Left ventricle myocardium inferior (tissue), 1 donor: ENCODE results near the gene DTD1. TPM values are rescaled to one million over a fixed set of nuclear protein-coding genes. Genes with fewer than 3 reads are reported as not detected.

Experiments
- DNase-seq: peaks from one replicate; pipeline ENCODE4 v3.0.0-alpha.2; 2020
- H3K27ac ChIP-seq: fragments of 200-600 bp; replicated peaks from 2 replicates; pipeline ENCODE4 v1.8.0; 2021
- H3K27me3 ChIP-seq: fragments of 200-600 bp; 2 replicates; pipeline ENCODE4 v1.8.0; 2021; ENCODE audit warnings: low read depth
- H3K36me3 ChIP-seq: fragments of 200-600 bp; 2 replicates; pipeline ENCODE4 v1.8.0; 2021
- H3K4me1 ChIP-seq: fragments of 200-600 bp; 2 replicates; pipeline ENCODE4 v1.8.0; 2021
- H3K4me3 ChIP-seq: fragments of 200-600 bp; 2 replicates; pipeline ENCODE4 v1.8.0; 2021; ENCODE audit warnings: mild to moderate bottlenecking, moderate library complexity
- H3K9me3 ChIP-seq: fragments of 200-600 bp; replicated peaks from 2 replicates; pipeline ENCODE4 v1.8.0; 2021
- intact Hi-C: fragments of 100-400 bp; cut with micrococcal nuclease; formaldehyde crosslinking; loops from one replicate; pipeline ENCODE4 v1.11.0; 2022
- total RNA-seq: library from RNA; stranded (reverse); fragmentation: NEBNext Ultra II Directional; extraction: Animal tissue kit (Norgen Biotek cat#: 25700); gene quantifications from one replicate; pipeline ENCODE4 v1.2.1, GENCODE V29; 2021
- TF ChIP-seq, protein P1 (sequence below): fragments of 200-600 bp; IDR thresholded peaks from 2 replicates; pipeline ENCODE4 v1.8.0; 2021; ENCODE audit warnings: antibody characterized with exemption, mild to moderate bottlenecking, borderline replicate concordance
- donor health status: DM: no; HTN: yes; CAD: no; lungs with severe emphysema.

The DTD1 gene
- total RNA-seq, 1 donor from 2014 or later, result 12.2 TPM

DNA sequence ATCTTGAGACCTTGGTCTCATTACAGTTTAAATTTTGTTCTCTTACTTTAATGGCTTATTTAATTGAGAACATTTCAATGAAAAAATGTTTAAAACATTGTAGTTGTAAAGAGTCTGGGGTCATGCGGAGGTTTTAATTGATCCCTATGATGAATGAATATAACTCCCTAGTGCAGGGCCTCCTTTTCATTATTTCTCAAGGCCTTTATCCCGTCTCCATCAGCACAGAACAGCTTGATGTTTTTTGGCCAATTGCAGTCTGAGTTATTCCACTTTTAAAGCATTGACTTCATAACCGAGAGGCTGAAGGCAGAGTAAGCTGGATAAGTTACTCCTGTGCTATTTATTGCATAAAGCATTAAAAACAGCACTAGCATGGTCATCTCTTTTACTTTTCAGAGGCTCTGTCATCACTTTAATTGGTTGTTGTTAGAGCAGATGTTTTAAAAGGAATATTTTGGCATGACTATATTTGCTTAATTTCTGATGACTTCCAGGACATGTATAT, 83.4 kb downstream of the DTD1 start:
- no peaks in the 10 kb centered on the region for H3K4me1 ChIP-seq
- H3K27me3 ChIP-seq, result no peaks in the 10 kb centered on the region
- TF ChIP-seq, protein P1, sequence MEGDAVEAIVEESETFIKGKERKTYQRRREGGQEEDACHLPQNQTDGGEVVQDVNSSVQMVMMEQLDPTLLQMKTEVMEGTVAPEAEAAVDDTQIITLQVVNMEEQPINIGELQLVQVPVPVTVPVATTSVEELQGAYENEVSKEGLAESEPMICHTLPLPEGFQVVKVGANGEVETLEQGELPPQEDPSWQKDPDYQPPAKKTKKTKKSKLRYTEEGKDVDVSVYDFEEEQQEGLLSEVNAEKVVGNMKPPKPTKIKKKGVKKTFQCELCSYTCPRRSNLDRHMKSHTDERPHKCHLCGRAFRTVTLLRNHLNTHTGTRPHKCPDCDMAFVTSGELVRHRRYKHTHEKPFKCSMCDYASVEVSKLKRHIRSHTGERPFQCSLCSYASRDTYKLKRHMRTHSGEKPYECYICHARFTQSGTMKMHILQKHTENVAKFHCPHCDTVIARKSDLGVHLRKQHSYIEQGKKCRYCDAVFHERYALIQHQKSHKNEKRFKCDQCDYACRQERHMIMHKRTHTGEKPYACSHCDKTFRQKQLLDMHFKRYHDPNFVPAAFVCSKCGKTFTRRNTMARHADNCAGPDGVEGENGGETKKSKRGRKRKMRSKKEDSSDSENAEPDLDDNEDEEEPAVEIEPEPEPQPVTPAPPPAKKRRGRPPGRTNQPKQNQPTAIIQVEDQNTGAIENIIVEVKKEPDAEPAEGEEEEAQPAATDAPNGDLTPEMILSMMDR, result no peak
- intact Hi-C loops, result no loop called here
- H3K4me3 ChIP-seq, result no peak overlapping the region
- no peak for DNase-seq
- no peaks in the 10 kb centered on the region for H3K9me3 ChIP-seq
- no peak overlapping the region for H3K27ac ChIP-seq
- H3K36me3 ChIP-seq, result no peaks in the 10 kb centered on the region

DNA sequence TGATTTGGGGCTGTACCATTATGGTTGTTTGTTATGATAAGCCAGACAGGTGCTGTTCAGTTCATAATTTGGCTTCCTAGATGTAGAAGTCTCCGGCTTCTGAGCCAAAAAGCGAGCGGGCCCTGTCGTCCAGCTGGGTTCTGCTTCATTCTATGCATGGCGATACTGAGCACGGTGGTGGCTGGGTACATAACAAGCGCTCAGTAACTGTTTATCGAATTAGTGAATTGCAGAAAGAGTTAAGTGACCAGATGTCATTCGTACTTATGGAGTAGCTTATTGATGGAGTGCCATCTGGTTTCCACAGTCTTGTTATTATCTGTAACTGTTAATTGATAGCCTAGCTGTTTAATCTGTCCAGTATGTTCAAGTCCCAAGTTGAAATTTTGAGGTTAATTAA, 85.0 kb downstream of the DTD1 start:
- Histone ChIP-seq H3K27me3 (no peaks in the 10 kb centered on the region), H3K27ac (no peak overlapping the region), H3K36me3 (no peaks in the 10 kb centered on the region), H3K9me3 (no peaks in the 10 kb centered on the region), H3K4me1 (no peaks in the 10 kb centered on the region), H3K4me3 (no peak overlapping the region)
- intact Hi-C loops, result no loop called here
- DNase-seq, result no peak
- TF ChIP-seq, protein P1, result no peak

DNA sequence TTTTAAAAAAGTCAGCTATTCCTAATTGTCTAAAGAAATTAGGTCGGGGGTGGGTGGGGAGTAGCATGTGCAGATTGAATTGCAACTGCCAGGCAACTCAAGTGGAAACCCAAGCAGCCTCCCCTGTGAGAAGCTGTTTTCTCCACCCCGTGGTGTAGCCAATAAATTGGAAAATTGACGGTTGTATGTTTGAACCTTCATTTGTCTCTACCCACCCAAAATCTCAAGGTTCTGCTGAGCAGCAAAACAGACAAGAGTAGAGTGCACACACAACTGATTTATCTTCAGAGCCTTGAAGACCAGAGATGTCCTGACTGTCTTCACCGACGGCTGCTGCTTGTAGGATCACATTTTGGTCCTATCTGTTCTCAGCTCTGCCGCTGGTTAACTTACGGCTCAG, 88.5 kb downstream of the DTD1 start:
- Histone ChIP-seq H3K4me3 (no peak overlapping the region), H3K36me3 (no peaks in the 10 kb centered on the region), H3K27ac (no peak overlapping the region), H3K9me3 (no peaks in the 10 kb centered on the region), H3K4me1 (no peaks in the 10 kb centered on the region), H3K27me3 (no peaks in the 10 kb centered on the region)
- DNase-seq, result no peak
- intact Hi-C loops, result no loop called here
- TF ChIP-seq, protein P1, result no peak

DNA sequence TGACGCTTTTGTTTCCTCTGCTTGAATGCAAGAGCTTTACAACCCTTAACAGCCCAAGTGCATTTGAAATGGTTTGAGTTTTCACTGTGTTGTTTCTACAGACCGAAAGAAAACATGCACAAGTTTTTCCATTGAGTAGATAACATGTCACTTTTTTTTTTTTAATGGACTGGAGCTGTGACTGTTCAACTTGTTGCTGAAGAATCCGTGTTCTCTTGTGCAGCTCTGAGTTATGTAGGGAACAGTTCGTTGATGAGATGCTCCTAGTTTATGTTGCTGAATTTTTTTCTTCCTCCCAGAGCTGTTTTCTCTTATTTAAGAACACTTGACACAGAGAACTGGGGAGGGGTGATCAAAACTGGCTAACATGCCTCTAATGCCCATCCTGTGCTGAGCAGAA, 89.3 kb downstream of the DTD1 start:
- Histone ChIP-seq H3K27ac (no peak overlapping the region), H3K4me1 (no peaks in the 10 kb centered on the region), H3K36me3 (no peaks in the 10 kb centered on the region), H3K9me3 (no peaks in the 10 kb centered on the region), H3K4me3 (no peak overlapping the region), H3K27me3 (no peaks in the 10 kb centered on the region)
- TF ChIP-seq, protein P1, result no peak
- DNase-seq, result no peak
- intact Hi-C loops, result no loop called here

DNA sequence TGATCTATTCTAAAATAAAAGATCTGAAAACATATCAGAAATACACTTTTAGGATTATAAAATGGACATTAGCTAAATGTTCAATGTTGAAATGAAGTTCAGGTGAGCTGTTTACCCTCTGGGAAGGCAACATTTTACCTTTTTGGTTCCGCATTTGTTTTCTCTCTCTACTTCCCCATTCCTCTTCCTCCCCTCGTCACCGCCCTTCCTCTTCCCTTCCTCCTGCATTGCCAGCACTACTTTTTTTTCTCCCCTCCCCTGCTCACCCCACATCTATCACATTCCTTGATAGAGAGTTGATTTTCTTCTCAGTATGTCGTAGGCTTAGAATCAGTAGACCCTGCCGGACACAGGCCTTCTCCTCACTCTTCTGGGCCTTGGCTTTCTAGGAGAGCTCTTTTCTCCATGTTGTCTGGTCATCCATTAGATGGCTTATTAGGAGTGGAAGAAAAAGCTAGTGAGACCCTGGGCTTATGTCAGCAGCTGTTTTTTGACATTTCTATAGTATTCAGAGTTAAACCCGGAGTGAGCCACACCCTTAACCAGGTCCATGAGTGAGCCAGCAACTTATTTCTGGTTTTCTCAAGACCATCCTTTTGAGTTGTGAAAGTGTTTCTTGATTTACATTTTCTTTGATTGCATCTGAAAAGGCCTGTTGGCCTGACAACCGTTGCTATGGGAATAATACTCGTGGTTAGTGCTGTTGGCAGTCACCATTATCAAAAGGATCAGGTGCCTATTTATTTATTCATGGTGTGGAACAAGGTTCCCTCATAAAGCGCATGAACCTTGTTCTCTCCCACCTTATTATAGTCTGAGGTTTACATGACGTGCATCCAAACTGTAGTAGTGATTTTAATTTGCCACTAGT, 90.9 kb downstream of the DTD1 start:
- Histone ChIP-seq H3K4me3 (no peak overlapping the region), H3K4me1 (no peaks in the 10 kb centered on the region), H3K27me3 (no peaks in the 10 kb centered on the region), H3K36me3 (no peaks in the 10 kb centered on the region), H3K27ac (no peak overlapping the region), H3K9me3 (no peaks in the 10 kb centered on the region)
- TF ChIP-seq, protein P1, result no peak
- intact Hi-C loops, result no loop called here
- DNase-seq, result no peak
